Peyer's patch (tissue), 4 donors: ENCODE measurements around the gene PRKAR1B. TPM values are rescaled to one million over a fixed set of nuclear protein-coding genes. Genes with fewer than 3 reads are reported as not detected.
"Not testable (repeated sequence)": the region's sequence is repeated elsewhere in the genome, so short reads cannot be mapped to it uniquely, and the experiment has no call there.

ENCODE experiments used
- DNase-seq, 3 donors: peaks; one replicate each; pipeline ENCODE4 v3.0.0-alpha.2; 2017 to 2019
- H3K27ac ChIP-seq, 4 donors: fragments of 200-600 bp; sonication (generic); one replicate each; pipeline ENCODE4 v1.5.1; 2016 to 2019
- H3K27me3 ChIP-seq, 2 donors: fragments of 200-600 bp; sonication (generic); one replicate each; pipeline ENCODE4 v1.5.1; 2019
- H3K36me3 ChIP-seq, 3 donors: fragments of 200-600 bp; sonication (generic); one replicate each; pipeline ENCODE4 v1.5.1; 2016 to 2019
- H3K4me1 ChIP-seq, 4 donors: fragments of 200-600 bp; sonication (generic); one replicate each; pipeline ENCODE4 v1.5.1; 2016 to 2019
- H3K4me3 ChIP-seq, 4 donors: fragments of 200-600 bp; sonication (generic); 1 replicate in 3 of 4; 2 replicates in 1 of 4; pipeline ENCODE4 v1.5.1; 2016 to 2019; ENCODE audit warnings: mild to moderate bottlenecking in 1 of 4
- H3K9me3 ChIP-seq, 4 donors: fragments of 200-600 bp; sonication (generic); one replicate each; pipeline ENCODE4 v1.5.1; 2016 to 2019; ENCODE audit warnings: mild to moderate bottlenecking in 1 of 4
- POLR2A ChIP-seq, 2 donors: fragments of 450-650 bp; IDR thresholded peaks; one replicate each; pipeline ENCODE4 v1.5.1; 2017; ENCODE audit warnings: antibody characterized with exemption in 2 of 2, mild to moderate bottlenecking in 2 of 2, moderate library complexity in 2 of 2
- total RNA-seq, 4 donors: library from RNA; depleted of rRNA; stranded (reverse); fragments of >200 nt; gene quantifications; one replicate each; pipeline ENCODE4 v1.1.0, GENCODE V29; 2016
- TF ChIP-seq, protein P1 (sequence below), 6 experiments: fragments of 450-650 bp in 4 of 6; fragments of 200-600 bp in 2 of 6; sonication (generic) in 1 of 6; IDR thresholded peaks; one replicate each; pipeline ENCODE4 v1.5.1; 2017 to 2019; ENCODE audit warnings: antibody characterized with exemption in 6 of 6, mild to moderate bottlenecking in 3 of 6, moderate library complexity in 1 of 6

The PRKAR1B gene
- total RNA-seq, 4 donors from 2014 or later: 13.0 to 42.9 (median 17.0) TPM

DNA sequence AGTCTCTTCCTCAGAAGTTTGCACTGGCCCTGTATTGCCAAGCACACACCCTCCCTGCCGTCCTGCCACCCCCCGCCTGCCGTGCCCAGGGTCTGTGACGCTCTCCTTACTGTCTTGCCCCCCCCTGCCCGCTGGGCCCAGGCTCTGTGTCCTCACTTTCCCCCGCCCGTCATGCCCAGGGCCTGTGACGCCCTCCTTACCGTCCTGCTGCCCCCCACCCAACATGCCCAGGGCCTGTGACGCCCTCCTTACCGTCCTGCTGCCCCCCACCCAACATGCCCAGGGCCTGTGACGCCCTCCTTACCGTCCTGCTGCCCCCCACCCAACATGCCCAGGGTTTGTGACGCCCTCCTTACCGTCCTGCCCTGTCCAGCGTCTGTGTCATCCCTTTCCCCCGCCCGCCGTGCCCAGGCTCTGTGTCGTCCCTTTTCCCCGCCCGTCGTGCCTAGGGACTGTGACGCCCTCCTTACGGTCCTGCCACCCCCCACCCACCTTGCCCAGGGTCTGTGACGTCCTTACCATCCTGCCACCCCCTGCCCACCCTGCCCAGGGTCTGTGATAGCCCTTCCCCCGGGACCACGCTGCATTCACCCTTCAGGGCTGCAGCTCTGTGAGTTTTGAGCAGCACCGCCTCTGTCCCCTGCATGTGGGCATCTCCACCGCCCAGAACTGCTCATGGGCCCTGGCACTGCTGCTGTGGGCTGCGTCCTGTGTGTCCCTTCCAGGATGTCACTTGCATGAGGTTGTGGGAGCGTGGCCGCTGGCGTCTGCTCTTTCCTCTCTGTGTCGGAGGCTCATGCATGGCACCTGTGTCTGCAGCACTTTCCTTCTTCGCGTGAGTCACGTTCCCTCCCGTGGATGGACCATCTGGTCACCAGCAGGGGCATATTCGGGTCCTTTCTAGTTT is 19.3 kb upstream of the PRKAR1B start:
- H3K4me3 ChIP-seq: no peak overlapping the region
- TF ChIP-seq, protein P1, sequence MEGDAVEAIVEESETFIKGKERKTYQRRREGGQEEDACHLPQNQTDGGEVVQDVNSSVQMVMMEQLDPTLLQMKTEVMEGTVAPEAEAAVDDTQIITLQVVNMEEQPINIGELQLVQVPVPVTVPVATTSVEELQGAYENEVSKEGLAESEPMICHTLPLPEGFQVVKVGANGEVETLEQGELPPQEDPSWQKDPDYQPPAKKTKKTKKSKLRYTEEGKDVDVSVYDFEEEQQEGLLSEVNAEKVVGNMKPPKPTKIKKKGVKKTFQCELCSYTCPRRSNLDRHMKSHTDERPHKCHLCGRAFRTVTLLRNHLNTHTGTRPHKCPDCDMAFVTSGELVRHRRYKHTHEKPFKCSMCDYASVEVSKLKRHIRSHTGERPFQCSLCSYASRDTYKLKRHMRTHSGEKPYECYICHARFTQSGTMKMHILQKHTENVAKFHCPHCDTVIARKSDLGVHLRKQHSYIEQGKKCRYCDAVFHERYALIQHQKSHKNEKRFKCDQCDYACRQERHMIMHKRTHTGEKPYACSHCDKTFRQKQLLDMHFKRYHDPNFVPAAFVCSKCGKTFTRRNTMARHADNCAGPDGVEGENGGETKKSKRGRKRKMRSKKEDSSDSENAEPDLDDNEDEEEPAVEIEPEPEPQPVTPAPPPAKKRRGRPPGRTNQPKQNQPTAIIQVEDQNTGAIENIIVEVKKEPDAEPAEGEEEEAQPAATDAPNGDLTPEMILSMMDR (IDR thresholded peaks at IDR 0.05): no peak
- no peak for TF ChIP-seq POLR2A (IDR thresholded peaks at IDR 0.05)
- no peaks in the 10 kb centered on the region for H3K9me3 ChIP-seq
- no peak overlapping the region for H3K27ac ChIP-seq
- DNase-seq: peak in 1 of 3 donors; percentile 42
- no peaks in the 10 kb centered on the region for H3K4me1 ChIP-seq
- H3K27me3 ChIP-seq: no peaks in the 10 kb centered on the region
- peaks cover 0 to 26% (median 0%) of the 10 kb centered on the region in 3 donors for H3K36me3 ChIP-seq

DNA sequence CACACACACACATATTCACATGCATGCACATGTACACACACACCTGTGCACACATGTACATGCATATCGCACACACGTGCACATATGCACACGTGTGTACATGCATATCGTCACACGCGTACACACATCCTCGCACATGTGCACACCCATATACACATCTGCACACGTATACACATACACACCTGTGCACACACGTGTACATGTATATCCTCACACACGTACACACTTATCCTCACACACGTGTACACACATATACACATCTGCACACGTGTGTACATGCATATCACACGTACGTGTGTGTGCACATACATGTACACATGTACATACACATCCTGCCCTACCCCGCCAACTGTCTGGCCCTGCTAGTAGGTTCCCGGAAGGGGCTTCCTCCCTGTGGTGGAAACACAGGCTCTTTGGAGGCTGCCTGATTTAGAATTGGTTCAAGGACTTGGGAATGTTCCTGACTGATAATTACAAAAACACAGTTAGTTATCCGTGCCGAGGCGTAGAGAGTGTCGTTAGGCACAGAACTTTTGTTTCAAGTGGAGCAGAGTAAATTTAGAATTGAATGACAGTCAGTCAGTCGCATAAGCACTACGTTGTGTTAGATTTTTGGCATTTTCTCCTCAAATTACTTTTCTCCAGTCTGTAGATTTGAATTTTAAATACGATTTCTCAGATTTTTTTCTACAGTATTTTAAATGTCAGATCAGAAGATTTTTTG is 18.5 kb upstream of the PRKAR1B start:
- no peaks in the 10 kb centered on the region for H3K27me3 ChIP-seq
- TF ChIP-seq POLR2A (IDR thresholded peaks at IDR 0.05): no peak
- H3K4me3 ChIP-seq: no peak overlapping the region
- H3K27ac ChIP-seq: no peak overlapping the region
- no peaks in the 10 kb centered on the region for H3K4me1 ChIP-seq
- DNase-seq: no peak
- peaks cover 0 to 28% (median 0%) of the 10 kb centered on the region in 3 donors for H3K36me3 ChIP-seq
- no peaks in the 10 kb centered on the region for H3K9me3 ChIP-seq

- no peaks in the 10 kb centered on the region for H3K27me3 ChIP-seq
- DNase-seq: no peak
- TF ChIP-seq, protein P1 (IDR thresholded peaks at IDR 0.05): no peak
- no peak for TF ChIP-seq POLR2A (IDR thresholded peaks at IDR 0.05)
- peaks cover 0 to 29% (median 0%) of the 10 kb centered on the region in 3 donors for H3K36me3 ChIP-seq
- H3K4me1 ChIP-seq: no peaks in the 10 kb centered on the region
- no peak overlapping the region for H3K4me3 ChIP-seq
- H3K9me3 ChIP-seq: no peaks in the 10 kb centered on the region
- H3K27ac ChIP-seq: no peak overlapping the region
Observed at GRCh38 chr7:744854-745430, 17.9 kb upstream of the PRKAR1B start.

DNA sequence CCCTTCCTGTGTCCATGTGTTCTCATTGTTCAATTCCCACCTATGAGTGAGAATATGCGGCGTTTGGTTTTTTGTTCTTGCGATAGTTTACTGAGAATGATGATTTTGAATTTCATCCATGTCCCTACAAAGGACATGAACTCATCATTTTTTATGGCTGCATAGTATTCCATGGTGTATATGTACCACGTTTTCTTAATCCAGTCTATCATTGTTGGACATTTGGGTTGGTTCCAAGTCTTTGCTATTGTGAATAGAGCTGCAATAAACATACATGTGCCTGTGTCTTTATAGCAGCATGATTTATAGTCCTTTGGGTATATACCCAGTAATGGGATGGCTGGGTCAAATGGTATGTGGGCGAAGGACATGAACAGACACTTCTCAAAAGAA is 17.0 kb upstream of the PRKAR1B start:
- H3K36me3 ChIP-seq: peaks cover 0 to 33% (median 0%) of the 10 kb centered on the region in 3 donors
- not testable (repeated sequence) for H3K9me3 ChIP-seq, DNase-seq, H3K4me1 ChIP-seq, H3K27me3 ChIP-seq, H3K4me3 ChIP-seq, H3K27ac ChIP-seq

DNA sequence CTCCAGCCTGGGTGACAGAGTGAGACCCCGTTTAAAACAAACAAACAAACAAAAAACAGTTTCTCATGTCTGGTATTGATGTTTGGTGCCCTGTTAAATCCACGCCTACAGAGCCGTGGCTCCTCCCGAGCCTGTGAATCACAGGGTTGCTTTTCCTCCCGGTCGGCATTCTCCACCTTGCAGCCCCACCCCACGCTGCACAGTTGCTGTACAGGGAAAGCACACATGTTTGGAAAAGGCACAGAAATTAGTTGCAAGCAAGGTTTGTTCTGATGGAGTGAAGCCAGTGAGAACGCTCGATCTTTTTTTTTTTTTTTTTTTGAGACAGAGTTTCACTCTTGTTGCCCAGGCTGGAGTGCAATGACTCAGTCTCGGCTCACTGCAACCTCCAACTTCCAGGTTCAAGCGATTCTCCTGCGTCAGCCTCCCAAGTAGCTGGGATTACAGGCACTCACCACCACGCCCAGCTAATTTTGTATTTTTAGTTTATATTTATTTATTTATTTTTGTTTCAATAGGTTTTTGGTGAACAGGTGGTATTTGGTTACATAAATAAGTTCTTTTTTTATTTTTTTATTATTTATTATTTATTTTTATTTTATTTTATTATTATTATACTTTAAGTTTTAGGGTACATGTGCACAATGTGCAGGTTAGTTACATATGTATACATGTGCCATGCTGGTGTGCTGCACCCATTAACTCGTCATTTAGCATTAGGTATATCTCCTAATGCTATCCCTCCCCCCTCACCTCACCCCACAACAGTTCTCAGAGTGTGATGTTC is 16.5 kb upstream of the PRKAR1B start:
- H3K4me3 ChIP-seq, DNase-seq, H3K9me3 ChIP-seq, H3K4me1 ChIP-seq, H3K27ac ChIP-seq, H3K27me3 ChIP-seq: not testable (repeated sequence)
- peaks cover 0 to 33% (median 0%) of the 10 kb centered on the region in 3 donors for H3K36me3 ChIP-seq

- no peak overlapping the region for H3K4me3 ChIP-seq
- peaks cover 0 to 33% (median 0%) of the 10 kb centered on the region in 3 donors for H3K36me3 ChIP-seq
- TF ChIP-seq, protein P1 (IDR thresholded peaks at IDR 0.05): no peak
- no peak for TF ChIP-seq POLR2A (IDR thresholded peaks at IDR 0.05)
- no peaks in the 10 kb centered on the region for H3K27me3 ChIP-seq
- DNase-seq: no peak
- H3K4me1 ChIP-seq: no peaks in the 10 kb centered on the region
- no peaks in the 10 kb centered on the region for H3K9me3 ChIP-seq
- no peak overlapping the region for H3K27ac ChIP-seq
Observed at GRCh38 chr7:742791-743190, 15.7 kb upstream of the PRKAR1B start.
